Left colon (tissue), 2 donors: Measurements from ENCODE around the gene HNRNPD. TPM values are rescaled to one million over a fixed set of nuclear protein-coding genes. Genes with fewer than 3 reads are reported as not detected.
A peak's percentile ranks its signal among the peaks of the same experiment; 100 is the strongest.
"Not testable (repeated sequence)": the region's sequence is repeated elsewhere in the genome, so short reads cannot be mapped to it uniquely, and the experiment has no call there.

Experiments used
- ATAC-seq: fragments of 200-7000 bp; cut with Tn5 transposase; one replicate; pipeline ENCODE4 v1.9.1; 2020; ENCODE audit warnings: mild to moderate bottlenecking, moderate library complexity
- DNase-seq, 2 donors: peaks; one replicate each; pipeline ENCODE4 v3.0.0-alpha.2; 2020
- intact Hi-C, 2 donors: fragments of 100-400 bp; cut with DNase I in 1 of 2; cut with micrococcal nuclease in 1 of 2; formaldehyde crosslinking; loops; one replicate each; pipeline versions ENCODE4 v1.11.2 to v1.14.0; 2022; cut with DNase I, micrococcal nuclease
- long read RNA-seq: library from polyadenylated mRNA; unstranded; transcript quantifications from one replicate; pipeline ENCODE4 v2.0.0, GENCODE V29; 2021
- total RNA-seq, 2 donors: library from RNA; stranded (reverse); fragmentation: NEBNext Ultra II Directional; extraction: Animal tissue kit (Norgen Biotek cat#: 25700); gene quantifications; one replicate each; pipeline ENCODE4 v1.2.1, GENCODE V29; 2021
- donor health status: DM: no; HTN: no; CAD: no.
- donor health status: DM: yes; HTN: yes; CAD: no.

The HNRNPD gene, protein sequence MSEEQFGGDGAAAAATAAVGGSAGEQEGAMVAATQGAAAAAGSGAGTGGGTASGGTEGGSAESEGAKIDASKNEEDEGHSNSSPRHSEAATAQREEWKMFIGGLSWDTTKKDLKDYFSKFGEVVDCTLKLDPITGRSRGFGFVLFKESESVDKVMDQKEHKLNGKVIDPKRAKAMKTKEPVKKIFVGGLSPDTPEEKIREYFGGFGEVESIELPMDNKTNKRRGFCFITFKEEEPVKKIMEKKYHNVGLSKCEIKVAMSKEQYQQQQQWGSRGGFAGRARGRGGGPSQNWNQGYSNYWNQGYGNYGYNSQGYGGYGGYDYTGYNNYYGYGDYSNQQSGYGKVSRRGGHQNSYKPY
- total RNA-seq: 100 to 1,000 TPM; 108 to 151 TPM
- long read RNA-seq, transcript HNRNPD-201 (9 exons, 3,033 nt): minor isoform, 78 of 266 reads
- long read RNA-seq, transcript HNRNPD-203 (8 exons, 1,585 nt): major isoform, 117 of 266 reads
- long read RNA-seq, transcript HNRNPD-202 (8 exons, 1,667 nt): minor isoform, 11 of 266 reads
- long read RNA-seq, partial matches to known transcripts: 34 of 266 reads
- long read RNA-seq, other reads (novel, unspliced or antisense): 26 of 266 reads

DNA sequence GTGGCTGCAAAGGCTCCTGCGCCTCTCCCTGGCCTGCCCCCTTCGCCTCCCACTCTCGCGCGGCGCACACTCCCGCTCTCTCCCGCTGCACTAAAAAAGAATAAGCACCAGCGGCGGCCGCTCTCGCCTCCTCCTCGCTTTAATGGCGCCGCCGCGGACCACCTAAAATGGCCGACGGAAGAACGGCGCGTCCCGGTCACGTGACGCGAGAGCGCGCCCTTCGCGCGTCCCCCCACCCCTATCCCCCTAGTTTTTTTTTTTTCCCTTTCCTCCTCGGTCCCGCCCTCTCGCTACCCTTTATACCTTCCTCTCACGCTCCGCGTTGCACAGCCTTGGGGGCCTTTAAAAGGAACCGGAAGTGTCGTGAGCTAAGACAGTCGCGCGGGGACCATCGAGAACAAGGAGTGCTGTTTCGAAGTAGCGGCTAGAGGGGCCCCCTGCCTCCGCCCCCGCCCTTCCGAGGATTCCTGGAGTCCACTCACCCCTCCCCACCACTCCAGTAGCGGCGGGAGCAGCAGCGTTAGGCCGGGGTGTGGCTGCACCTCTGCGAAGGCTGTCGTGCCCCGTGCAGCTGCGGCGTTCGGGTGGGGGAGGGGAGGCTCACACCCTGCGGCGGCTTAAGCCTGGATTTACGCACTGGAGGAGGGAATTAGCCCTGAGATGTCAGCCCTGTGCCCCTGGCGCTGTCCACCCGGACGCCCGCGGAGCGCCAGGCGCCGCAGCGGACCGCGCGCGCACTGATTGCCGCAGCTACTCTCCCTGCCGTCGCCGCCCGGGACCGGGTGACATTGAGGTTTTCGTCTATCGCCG lies at the start of gene HNRNPD:
TSS of gene HNRNPD (minus strand) at position 176 of the 810 bp plus-strand sequence. CDS start 313 bp downstream, outside the sequence.
- intact Hi-C loops: loop anchor here (10.0 kb wide), 2 partner anchors 51 to 1081 kb away; partner anchors contain the start of genes HELQ (in 1 of the 2) and MRPS18C (in 1 of the 2)

DNA sequence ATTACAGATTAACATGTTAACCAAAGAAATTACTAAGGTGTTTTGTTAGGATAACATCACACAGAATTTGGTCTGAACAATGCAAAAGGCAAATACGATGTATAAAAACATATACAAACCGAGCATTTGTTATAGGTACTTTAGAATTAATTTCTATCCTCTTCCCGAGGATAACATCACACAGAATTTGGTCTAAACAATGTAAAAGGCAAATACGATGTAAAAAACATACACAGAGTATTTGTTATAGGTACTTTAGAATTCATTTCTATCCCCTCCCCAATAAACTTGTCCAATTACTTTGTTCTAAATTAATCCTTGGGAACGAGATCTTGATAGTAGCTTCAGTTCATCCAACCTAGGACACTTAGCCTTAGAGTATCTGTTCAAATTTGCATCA lies 48.8 kb upstream of the HNRNPD start:
- intact Hi-C loops: loop anchor here (10.0 kb wide), 1 partner anchor 48 kb away; the partner anchor contains the start of gene HNRNPD (in 2 of the 2)
- DNase-seq: no peak
- ATAC-seq: no peak

More for the DNA sequence above, at the start of gene HNRNPD:
- ATAC-seq (peak; percentile 83), DNase-seq (peak; percentile 97 to 99)

DNA sequence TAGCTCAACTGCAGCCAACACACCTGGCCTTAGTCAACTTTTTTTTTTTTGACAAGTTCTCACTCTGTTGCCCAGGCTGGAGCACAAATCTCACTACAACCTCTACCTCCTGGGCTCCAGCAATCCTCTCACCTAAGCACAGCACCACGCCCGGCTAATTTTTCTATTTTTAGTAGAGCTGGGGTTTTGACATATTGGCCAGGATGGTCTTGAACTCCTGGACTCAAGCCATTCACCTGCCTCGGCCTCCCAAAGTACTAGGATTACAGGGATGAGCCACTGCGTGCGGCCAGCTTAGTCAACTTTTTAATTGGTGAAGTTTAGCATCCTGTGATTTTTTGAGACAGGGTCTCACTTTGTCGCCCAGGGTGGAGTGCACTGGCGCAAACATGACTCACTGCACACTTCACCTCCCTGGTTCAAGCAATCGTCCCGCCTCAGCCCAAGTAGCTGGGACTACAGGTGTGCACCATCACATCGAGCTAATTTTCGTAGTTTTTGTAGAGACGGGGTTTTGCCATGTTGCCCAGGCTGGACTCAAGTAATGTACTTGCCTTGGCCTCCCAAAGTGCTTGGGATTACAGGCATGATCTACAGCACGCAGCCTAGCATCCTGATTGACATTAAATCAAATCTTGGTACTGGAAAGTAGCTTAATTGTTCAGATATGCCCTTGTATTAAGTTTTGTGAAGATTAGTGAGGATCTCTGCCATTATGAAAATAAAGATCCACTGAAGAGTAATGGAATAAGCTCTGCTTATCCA lies 48.2 kb upstream of the HNRNPD start:
- intact Hi-C loops: loop anchor here (10.0 kb wide), 1 partner anchor 47 kb away; the partner anchor contains the start of gene HNRNPD (in 2 of the 2)
- no peak for DNase-seq
- peak; percentile 24 for ATAC-seq

DNA sequence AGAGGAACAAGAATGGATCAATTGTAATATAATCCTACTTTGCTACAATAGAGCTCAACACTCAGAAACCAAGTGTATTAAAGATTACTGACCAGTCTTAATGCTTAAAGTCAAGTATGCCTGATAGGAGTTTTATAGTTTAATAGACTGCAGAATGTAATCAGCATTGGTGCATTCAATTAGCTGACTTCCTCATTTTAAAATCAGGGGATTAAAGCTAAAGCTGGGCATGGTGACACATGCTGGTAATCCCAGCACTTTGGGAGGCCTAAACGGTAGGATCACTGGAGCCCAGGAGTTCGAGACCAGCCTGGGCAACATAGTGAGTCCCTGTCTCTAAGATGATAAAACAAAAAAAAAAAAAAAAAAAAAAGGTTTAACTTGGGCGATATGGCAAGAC lies 45.7 kb upstream of the HNRNPD start:
- ATAC-seq (no peak), DNase-seq (no peak)
- intact Hi-C loops: no loop called here

DNA sequence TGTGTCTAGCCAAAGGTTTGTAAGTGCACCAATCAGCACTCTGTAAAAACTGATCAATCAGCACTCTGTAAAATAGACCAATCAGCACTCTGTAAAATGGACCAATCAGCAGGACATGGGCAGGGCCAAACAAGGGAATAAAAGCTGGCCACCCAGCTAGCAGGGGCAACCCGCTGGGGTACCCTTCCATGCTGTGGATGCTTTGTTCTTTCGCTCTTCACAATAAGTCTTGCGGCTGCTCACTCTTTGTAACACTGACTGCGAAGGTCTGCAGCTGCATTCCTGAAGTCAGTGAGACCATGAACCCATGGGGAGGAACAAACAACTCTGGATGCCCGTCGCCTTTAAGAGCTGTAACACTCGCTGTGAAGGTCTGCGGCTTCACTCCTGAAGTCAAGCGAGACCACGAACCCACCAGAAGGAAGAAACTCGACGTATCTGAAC lies 42.2 kb upstream of the HNRNPD start:
- no peak for DNase-seq
- intact Hi-C loops: no loop called here
- ATAC-seq: no peak

DNA sequence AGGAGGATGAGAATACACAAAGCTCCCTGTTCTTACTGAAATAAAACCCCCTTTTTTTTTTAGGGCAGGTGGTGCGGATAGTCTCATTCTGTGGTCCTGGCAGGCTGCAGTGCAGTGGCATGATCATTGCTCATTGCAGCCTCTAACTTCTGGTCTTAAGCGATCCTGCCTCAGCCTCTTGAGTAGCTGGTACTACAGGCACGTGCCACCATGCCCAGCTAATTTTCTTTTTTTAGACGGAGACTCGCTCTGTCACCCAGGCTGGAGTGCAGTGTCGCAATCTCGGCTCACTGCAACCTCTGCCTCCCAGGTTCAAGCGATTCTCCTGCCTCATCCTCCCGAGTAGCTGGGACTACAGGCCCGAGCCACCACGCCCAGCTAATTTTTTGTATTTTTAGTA lies 41.3 kb upstream of the HNRNPD start:
- DNase-seq, intact Hi-C loops, ATAC-seq: not testable (repeated sequence)

DNA sequence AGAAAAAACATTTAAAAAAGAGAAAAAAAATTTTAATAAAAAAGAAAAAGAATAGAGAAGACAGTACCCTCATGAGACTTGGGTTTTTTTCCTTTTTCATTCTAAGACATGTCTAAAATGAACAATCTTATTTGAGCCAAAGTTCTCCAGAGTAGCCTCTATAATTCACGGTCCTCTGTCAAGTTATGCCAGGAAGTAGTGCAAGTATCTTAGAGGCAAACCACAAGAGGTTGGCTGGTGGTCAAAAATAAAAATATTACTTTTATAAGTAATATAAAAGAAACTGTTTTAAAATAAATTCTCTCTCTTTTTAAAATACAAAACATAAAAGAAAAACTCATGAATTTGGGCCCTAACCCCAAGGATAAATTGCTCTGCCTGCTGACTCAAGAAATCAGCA lies 29.9 kb upstream of the HNRNPD start:
- ATAC-seq (no peak), DNase-seq (no peak)
- intact Hi-C loops: no loop called here

DNA sequence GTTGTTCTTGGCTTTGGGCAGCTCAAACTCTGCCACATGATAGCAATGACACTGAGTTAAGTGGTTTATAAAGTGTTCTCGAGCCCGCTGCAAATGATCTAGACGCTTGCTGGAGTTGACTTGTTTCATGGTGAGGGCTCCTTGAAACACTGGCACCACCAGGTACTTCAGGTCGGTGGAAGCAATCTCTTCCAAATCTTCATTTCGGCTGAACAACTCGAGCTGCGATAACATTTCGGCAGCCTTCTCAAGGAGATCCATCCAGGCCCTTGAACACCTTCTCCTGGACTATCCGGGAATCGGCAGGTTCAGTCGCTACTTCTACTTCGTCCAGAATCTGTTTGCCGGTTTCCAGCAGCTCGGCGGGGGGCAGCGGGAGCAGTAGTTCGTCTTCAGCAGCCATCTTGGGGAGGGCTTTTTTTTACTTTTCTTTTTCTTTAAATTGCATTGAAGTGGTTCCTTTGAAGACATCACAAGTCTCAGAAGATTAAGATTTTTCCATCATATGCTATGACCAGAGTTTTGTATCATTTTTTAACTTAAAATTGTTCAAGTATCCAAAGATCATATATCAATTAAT lies 28.5 kb upstream of the HNRNPD start:
- intact Hi-C loops: no loop called here
- DNase-seq (no peak), ATAC-seq (no peak)

DNA sequence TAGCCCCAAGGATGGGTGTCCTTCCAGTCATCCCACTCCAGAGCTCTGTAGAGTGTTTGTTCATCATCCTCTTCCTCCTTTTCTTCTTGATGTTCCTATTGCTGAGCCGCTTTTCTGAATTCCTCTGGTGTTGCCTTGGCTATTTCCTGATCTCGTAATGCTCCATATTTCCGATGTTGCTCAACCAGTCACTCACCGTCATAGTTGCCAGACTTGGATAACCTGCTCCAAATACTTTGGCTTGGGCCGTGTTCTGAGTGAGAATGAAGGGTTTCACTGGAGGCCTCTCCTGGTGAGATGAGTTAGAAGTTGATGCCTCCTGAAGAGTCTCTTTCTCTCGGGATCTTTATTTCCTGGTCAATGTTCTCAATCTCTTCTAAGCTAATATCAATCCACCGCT lies 27.8 kb upstream of the HNRNPD start:
- no peak for DNase-seq
- ATAC-seq: no peak
- intact Hi-C loops: no loop called here

DNA sequence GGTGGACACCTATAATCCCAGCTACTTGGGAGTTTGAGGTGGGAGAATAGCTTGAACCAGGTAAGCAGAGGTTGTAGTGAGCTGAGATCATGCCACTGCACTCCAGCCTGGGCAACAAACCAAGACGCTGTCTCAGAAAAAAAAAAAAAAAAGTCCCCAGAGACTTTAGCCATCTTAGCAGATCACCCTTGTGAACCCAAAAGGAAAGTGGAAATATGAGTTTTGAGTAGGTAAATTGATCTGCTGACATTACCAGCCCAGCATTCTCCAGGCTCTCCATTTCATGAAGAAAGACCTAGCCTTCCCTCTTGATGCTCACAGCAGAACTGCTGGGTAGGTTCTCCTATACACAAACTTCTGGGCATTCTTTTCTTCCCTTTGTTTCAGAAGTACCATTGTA lies 24.5 kb upstream of the HNRNPD start:
- intact Hi-C loops: no loop called here
- DNase-seq (no peak), ATAC-seq (no peak)

DNA sequence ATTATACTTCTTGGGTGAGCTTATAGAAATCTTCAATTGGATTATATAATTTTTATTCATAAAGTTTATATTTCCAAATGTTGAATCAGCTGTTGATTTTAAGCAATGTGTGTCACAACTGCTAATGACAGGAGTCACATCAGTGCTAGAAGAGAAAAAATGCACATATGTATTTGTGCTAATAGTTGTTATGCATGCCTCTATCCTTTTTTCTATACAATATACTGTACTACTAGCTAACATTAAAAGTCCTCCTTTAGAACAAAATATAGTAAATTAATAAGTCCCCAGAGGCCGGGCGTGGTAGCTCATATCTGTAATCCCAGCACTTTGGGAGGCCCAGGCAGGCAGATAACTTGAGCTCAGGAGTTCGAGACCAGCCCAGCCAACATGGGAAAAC lies 23.7 kb upstream of the HNRNPD start:
- ATAC-seq (no peak), DNase-seq (no peak)
- intact Hi-C loops: no loop called here

DNA sequence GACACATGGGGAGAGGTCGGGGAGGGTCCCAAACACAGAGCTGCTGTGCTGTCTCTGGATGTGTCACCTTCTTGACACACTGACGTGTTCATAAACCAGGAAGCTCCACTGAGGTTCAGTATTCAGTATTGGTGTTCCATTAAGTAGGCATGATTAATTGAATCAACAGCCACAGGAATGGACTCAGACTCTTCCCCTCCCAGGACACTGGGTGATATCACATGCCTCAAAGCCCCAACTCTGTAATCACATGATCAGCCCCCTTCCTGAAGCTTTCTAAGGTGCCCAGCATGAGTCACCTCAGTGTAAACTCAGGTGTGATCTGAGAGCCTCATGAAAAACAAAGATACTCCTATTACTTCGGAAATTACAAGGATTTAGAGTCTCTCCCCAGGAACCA lies 21.1 kb upstream of the HNRNPD start:
- intact Hi-C loops: no loop called here
- ATAC-seq (no peak), DNase-seq (no peak)

DNA sequence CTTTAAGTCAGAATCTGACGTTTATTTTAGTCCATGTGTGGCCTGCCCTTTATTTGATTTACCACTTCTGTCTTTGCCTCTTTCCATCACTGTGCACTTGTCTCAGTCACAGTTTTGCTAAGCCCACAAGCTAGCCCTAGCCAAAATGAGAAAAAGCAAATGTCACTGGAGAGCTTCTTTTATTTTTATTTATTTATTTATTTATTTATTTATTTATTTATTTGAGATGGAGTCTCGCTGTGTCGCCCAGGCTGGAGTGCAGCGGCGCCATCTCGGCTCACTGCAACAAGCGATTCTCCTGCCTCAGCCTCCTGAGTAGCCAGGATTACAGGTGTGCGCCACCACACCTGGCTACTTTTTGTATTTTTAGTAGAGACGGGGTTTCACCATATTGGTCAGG lies 16.3 kb upstream of the HNRNPD start:
- ATAC-seq, intact Hi-C loops, DNase-seq: not testable (repeated sequence)

DNA sequence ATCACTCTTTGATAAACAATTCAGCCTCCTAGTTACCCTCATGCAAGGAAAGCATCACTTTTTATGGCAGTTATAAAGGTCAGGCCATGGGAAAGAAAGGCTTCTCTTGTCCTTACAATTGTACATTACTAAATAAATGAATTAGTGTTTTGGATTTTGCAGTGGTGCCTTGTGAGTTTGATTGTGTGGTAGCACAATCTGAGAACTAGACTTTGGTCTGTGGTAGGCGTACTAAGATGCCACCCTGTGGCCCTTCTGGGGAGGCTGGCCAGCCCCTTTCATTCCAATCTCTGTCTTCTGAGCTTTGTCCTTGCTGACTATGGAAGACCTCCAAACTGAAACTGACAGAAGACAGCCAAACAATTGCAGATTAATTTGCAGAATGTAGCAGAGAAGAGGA lies 14.6 kb upstream of the HNRNPD start:
- peak; percentile 58 for ATAC-seq

DNA sequence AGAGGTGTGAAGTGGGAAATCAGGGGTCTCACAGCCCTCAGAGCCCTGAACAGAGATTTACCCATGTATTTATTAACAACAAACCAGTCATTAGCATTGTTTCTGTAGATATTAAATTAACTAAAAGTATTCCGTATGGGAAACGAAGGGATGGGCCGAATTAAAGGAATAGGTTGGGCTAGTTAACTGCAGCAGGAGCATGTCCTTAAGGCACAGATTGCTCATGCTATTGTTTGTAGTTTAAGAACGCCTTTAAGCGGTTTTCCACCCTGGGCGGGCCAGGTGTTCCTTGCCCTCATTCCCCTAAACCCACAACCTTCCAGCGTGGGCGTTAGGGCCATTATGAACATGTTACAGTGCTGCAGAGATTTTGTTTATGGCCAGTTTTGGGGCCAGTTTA lies 12.5 kb upstream of the HNRNPD start:
- intact Hi-C loops, DNase-seq, ATAC-seq: not testable (repeated sequence)

More for the DNA sequence above, 14.6 kb upstream of the HNRNPD start:
- DNase-seq: no peak
- intact Hi-C loops: no loop called here

DNA sequence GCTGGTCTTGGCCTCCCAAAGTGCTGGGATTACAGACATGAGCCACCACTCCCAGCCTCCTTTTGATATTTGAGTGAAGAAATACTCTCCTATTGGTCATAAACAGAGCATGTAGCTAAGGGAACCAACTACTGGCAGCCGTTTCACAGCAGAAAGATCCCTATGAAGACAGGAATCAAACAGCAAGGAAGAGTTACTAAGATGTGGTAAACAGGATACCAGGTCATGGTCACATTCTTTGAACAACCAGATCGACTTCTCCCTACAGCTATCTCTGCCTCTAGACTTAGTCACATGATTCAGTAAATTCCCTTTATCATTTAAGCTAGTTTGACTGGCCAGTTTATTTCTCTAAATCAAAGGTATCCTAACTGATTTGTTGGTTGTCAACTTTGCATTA lies 9.0 kb upstream of the HNRNPD start:
- DNase-seq (no peak), ATAC-seq (no peak)
- intact Hi-C loops: no loop called here

DNA sequence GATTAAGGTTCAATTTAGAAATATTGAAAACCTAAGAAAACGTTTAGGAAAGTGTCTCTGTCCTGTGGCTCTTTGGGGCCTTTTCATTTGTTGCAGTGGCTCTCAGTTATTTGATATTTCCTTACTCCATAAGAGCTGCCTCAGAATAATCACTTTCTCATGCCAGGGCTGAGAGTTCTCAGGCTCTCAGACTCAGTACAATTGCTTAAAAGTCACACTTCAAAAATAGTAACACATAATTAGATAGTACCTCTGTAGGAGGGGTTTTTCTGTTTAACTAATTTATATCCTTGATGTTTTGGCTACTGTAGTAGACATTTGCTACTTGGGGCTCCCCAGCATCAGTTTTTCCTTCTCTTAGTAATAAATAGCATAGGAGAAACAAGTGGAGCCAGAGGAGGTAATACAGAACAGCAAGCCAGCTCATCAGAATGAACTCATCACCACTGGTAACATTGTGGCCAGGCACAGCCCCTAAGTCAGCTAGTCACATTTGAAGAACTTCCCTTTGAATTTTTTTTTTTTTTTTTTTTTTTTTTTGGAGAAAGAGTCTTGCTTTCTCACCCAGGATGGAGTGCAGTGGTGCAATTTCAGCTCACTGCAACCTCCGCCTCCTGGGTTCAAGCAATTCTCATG lies 8.0 kb upstream of the HNRNPD start:
- DNase-seq (no peak), ATAC-seq (no peak)
- intact Hi-C loops: no loop called here

DNA sequence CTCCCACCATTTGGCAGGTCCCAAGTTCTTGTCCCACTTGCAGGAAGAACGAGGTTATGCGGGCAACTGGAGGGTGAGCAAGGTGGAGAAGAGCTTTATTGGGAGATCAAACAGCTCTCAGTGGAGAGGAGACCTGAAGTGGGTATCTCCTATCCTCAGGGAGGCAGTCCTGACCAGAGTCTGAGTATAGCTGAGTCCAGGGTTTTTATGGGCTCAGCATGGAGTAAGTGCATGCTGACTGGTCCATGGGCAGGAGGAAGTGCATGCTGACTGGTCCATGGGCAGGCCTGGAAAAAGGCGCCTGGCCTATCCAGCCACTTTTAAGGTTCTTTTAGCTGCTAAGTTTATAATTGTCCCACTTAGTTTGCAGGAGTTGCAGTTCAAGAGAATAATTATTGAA lies 7.4 kb upstream of the HNRNPD start:
- no peak for ATAC-seq
- intact Hi-C loops: no loop called here
- DNase-seq: no peak
